ENCODE results near the gene DDI1.

DDI1 gene

GRCh38 chr11:104060004-104060794 is 23.8 kb downstream of the DDI1 start:
- H3K4me1 ChIP-seq (ENCODE audit: control insufficient read depth, low read length), result no peaks in the 10 kb centered on the region

GRCh38 chr11:104060820-104061219 is 24.4 kb downstream of the DDI1 start:
- no peaks in the 10 kb centered on the region for H3F3A ChIP-seq (ENCODE audit: control insufficient read depth, insufficient read depth)
- no peak overlapping the region for H3K4me3 ChIP-seq (ENCODE audit: low read length)
- H3K9me3 ChIP-seq (ENCODE audit: control insufficient read depth, insufficient read depth, low read length), result no peaks in the 10 kb centered on the region
- no peaks in the 10 kb centered on the region for H3K4me1 ChIP-seq (ENCODE audit: control insufficient read depth, low read length)
- no peaks in the 10 kb centered on the region for H3K9me2 ChIP-seq (replicated peaks; ENCODE audit: control insufficient read depth, low read length)
- H3K27ac ChIP-seq (ENCODE audit: low read depth, low read length), result no peak overlapping the region
- no peak for TF ChIP-seq EZH2phosphoT487 (IDR thresholded peaks at IDR 0.05; ENCODE audit: borderline replicate concordance, low read length)
- no peak for TF ChIP-seq CTCF (IDR thresholded peaks at IDR 0.05; ENCODE audit: low read depth, low read length, poor library complexity, severe bottlenecking)
- H3K79me2 ChIP-seq (ENCODE audit: control insufficient read depth, low read length), result no peaks in the 10 kb centered on the region
- H3K4me2 ChIP-seq (ENCODE audit: low read length), result no peak overlapping the region
- H3K36me3 ChIP-seq (ENCODE audit: control insufficient read depth, low read length), result no peaks in the 10 kb centered on the region
- no peaks in the 10 kb centered on the region for H3K27me3 ChIP-seq (ENCODE audit: control insufficient read depth, low read length)
- no peaks in the 10 kb centered on the region for H4K20me1 ChIP-seq (ENCODE audit: control insufficient read depth, insufficient read depth, low read depth, low read length)

More at GRCh38 chr11:104060004-104060794, 23.8 kb downstream of the DDI1 start:
- H3K4me2 ChIP-seq (ENCODE audit: low read length), result no peak overlapping the region
- no peaks in the 10 kb centered on the region for H3K36me3 ChIP-seq (ENCODE audit: control insufficient read depth, low read length)
- no peaks in the 10 kb centered on the region for H4K20me1 ChIP-seq (ENCODE audit: control insufficient read depth, insufficient read depth, low read depth, low read length)
- TF ChIP-seq CTCF (IDR thresholded peaks at IDR 0.05; ENCODE audit: low read depth, low read length, poor library complexity, severe bottlenecking) (no peak), EZH2phosphoT487 (IDR thresholded peaks at IDR 0.05; ENCODE audit: borderline replicate concordance, low read length) (no peak)
- H3K9me2 ChIP-seq (replicated peaks; ENCODE audit: control insufficient read depth, low read length), result no peaks in the 10 kb centered on the region
- H3K79me2 ChIP-seq (ENCODE audit: control insufficient read depth, low read length), result no peaks in the 10 kb centered on the region
- no peaks in the 10 kb centered on the region for H3K27me3 ChIP-seq (ENCODE audit: control insufficient read depth, low read length)
- H3K4me3 ChIP-seq (ENCODE audit: low read length), result no peak overlapping the region
- no peaks in the 10 kb centered on the region for H3F3A ChIP-seq (ENCODE audit: control insufficient read depth, insufficient read depth)
- H3K9me3 ChIP-seq (ENCODE audit: control insufficient read depth, insufficient read depth, low read length), result no peaks in the 10 kb centered on the region
- H3K27ac ChIP-seq (ENCODE audit: low read depth, low read length), result no peak overlapping the region

GRCh38 chr11:104061853-104062521 is 25.5 kb downstream of the DDI1 start:
- no peaks in the 10 kb centered on the region for H3K36me3 ChIP-seq (ENCODE audit: control insufficient read depth, low read length)
- no peak overlapping the region for H3K4me2 ChIP-seq (ENCODE audit: low read length)
- no peaks in the 10 kb centered on the region for H3K79me2 ChIP-seq (ENCODE audit: control insufficient read depth, low read length)
- no peaks in the 10 kb centered on the region for H3K27me3 ChIP-seq (ENCODE audit: control insufficient read depth, low read length)
- no peaks in the 10 kb centered on the region for H3K4me1 ChIP-seq (ENCODE audit: control insufficient read depth, low read length)
- no peak overlapping the region for H3K27ac ChIP-seq (ENCODE audit: low read depth, low read length)
- no peak for TF ChIP-seq CTCF (IDR thresholded peaks at IDR 0.05; ENCODE audit: low read depth, low read length, poor library complexity, severe bottlenecking)
- TF ChIP-seq EZH2phosphoT487 (IDR thresholded peaks at IDR 0.05; ENCODE audit: borderline replicate concordance, low read length), result no peak
- H4K20me1 ChIP-seq (ENCODE audit: control insufficient read depth, insufficient read depth, low read depth, low read length), result no peaks in the 10 kb centered on the region
- H3K9me3 ChIP-seq (ENCODE audit: control insufficient read depth, insufficient read depth, low read length), result no peaks in the 10 kb centered on the region
- H3K4me3 ChIP-seq (ENCODE audit: low read length), result no peak overlapping the region
- H3K9me2 ChIP-seq (replicated peaks; ENCODE audit: control insufficient read depth, low read length), result no peaks in the 10 kb centered on the region
- no peaks in the 10 kb centered on the region for H3F3A ChIP-seq (ENCODE audit: control insufficient read depth, insufficient read depth)
